Hepatocyte (in vitro differentiated cells): ENCODE measurements around the gene MICALL2.

ENCODE experiments used
- CTCF ChIP-seq: fragments of 200-600 bp; sonication (generic); IDR thresholded peaks from 2 replicates; pipeline ENCODE4 v1.5.1; 2016; ENCODE audit warnings: antibody characterized with exemption, mild to moderate bottlenecking; ENCODE audit not compliant: poor library complexity
- EZH2 ChIP-seq: fragments of 200-600 bp; sonication (generic); IDR thresholded peaks from 2 replicates; pipeline ENCODE4 v1.6.1; 2016; ENCODE audit warnings: antibody characterized with exemption, mild to moderate bottlenecking, borderline replicate concordance
- EZH2phosphoT487 ChIP-seq: fragments of 200-600 bp; sonication (generic); IDR thresholded peaks from one replicate; pipeline ENCODE4 v1.6.1; 2018; ENCODE audit warnings: antibody characterized with exemption, mild to moderate bottlenecking, low read depth, moderate library complexity; ENCODE audit not compliant: unreplicated experiment, severe bottlenecking

- TF ChIP-seq EZH2phosphoT487 (no peak), CTCF (no peak), EZH2 (no peak)
Observed at GRCh38 chr7:1400371-1400770, 58.9 kb downstream of the MICALL2 start.
